HepG2 (cell line): ENCODE results near the gene TPCN2.

Experiments used
- POLR2G ChIP-seq: fragments of 200-400 bp; formaldehyde crosslinking; IDR thresholded peaks from 2 replicates; pipeline ENCODE4 v1.6.1; 2018; ENCODE audit warnings: mild to moderate bottlenecking, low read depth, low read length, moderate library complexity
- RAD21 ChIP-seq: fragments of 450-650 bp; formaldehyde crosslinking; IDR thresholded peaks from 2 replicates; pipeline ENCODE4 v1.5.0; 2020; ENCODE audit warnings: mild to moderate bottlenecking
- SETDB1 ChIP-seq: sonication (generic); formaldehyde crosslinking; IDR thresholded peaks from 2 replicates; pipeline ENCODE4 v1.5.1; 2020; ENCODE audit warnings: missing genetic modification reagents, mild to moderate bottlenecking, borderline replicate concordance
- SMC3 ChIP-seq: IDR thresholded peaks from 2 replicates; pipeline ENCODE4 v1.6.1; 2011; ENCODE audit warnings: low read length, improper control_type of control experiment
- SUZ12 ChIP-seq: fragments of 150-350 bp; IDR thresholded peaks from 2 replicates; pipeline ENCODE4 v1.6.1; 2014; ENCODE audit warnings: low read depth, low read length
- ZNF24 ChIP-seq: fragments of 450-650 bp; IDR thresholded peaks from 2 replicates; pipeline ENCODE4 v1.6.1; 2017; ENCODE audit warnings: antibody characterized with exemption, mild to moderate bottlenecking
- ZNF292 ChIP-seq: sonication (generic); formaldehyde crosslinking; IDR thresholded peaks from 2 replicates; pipeline ENCODE4 v1.8.1; 2022; ENCODE audit warnings: mild to moderate bottlenecking, low read depth, missing genetic modification reagents, borderline replicate concordance
- TF ChIP-seq, protein P1 (sequence below): sonication (generic); formaldehyde crosslinking; IDR thresholded peaks from 2 replicates; pipeline ENCODE4 v1.4.0; 2020; ENCODE audit warnings: missing genetic modification reagents
- TF ChIP-seq, protein P2 (sequence below): sonication (generic); formaldehyde crosslinking; IDR thresholded peaks from 2 replicates; pipeline ENCODE4 v1.4.0; 2020; ENCODE audit warnings: missing genetic modification reagents, mild to moderate bottlenecking, borderline replicate concordance

DNA sequence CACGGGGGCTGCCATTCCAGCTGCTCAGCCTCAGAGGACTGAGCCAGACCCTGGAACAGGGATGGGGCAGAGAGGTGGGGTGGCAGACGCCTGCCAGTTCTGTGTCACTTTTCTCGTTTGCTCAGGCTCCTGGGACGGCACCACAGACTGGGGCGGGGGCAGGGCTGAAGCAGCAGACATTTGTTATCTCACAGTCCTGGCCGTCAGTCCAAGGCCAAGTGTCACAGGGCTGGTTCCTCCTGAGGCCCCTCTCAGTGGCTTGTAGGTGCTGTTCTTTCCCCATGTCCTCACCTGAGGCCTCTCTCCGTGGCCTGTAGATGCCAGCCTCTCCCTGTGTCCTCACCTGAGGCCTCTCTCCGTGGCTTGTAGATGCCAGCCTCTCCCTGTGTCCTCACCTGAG lies 24.7 kb downstream of the TPCN2 start:
- TF ChIP-seq SETDB1 (CRISPR knock-in tag): no peak
- no peak for TF ChIP-seq ZNF292 (CRISPR knock-in tag)
- TF ChIP-seq SUZ12: no peak
- TF ChIP-seq, protein P1, sequence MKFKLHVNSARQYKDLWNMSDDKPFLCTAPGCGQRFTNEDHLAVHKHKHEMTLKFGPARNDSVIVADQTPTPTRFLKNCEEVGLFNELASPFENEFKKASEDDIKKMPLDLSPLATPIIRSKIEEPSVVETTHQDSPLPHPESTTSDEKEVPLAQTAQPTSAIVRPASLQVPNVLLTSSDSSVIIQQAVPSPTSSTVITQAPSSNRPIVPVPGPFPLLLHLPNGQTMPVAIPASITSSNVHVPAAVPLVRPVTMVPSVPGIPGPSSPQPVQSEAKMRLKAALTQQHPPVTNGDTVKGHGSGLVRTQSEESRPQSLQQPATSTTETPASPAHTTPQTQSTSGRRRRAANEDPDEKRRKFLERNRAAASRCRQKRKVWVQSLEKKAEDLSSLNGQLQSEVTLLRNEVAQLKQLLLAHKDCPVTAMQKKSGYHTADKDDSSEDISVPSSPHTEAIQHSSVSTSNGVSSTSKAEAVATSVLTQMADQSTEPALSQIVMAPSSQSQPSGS (CRISPR knock-in tag): no peak
- no peak for TF ChIP-seq ZNF24
- no peak for TF ChIP-seq POLR2G
- TF ChIP-seq SMC3: no peak
- TF ChIP-seq, protein P2, sequence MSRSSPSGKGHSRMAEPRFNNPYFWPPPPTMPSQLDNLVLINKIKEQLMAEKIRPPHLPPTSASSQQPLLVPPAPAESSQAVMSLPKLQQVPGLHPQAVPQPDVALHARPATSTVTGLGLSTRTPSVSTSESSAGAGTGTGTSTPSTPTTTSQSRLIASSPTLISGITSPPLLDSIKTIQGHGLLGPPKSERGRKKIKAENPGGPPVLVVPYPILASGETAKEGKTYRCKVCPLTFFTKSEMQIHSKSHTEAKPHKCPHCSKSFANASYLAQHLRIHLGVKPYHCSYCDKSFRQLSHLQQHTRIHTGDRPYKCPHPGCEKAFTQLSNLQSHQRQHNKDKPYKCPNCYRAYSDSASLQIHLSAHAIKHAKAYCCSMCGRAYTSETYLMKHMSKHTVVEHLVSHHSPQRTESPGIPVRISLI (CRISPR knock-in tag): no peak
- TF ChIP-seq RAD21 (CRISPR knock-in tag): no peak
